NCI-H2171 (cell line): ENCODE data around the gene PDGFC.

ENCODE experiments used
- DNase-seq: peaks from one replicate; lab custom pipeline; 2025; lab: John Stamatoyannopoulos, UW

Gene PDGFC

GRCh38 chr4:156734965-156735895 lies 236.4 kb downstream of the PDGFC start:
- no peak for DNase-seq

- no peak for DNase-seq
These were observed 238.0 kb downstream of the PDGFC start for GRCh38 chr4:156733582-156733981.

GRCh38 chr4:156732634-156733033 lies 239.0 kb downstream of the PDGFC start:
- DNase-seq = no peak

- no peak for DNase-seq
These were observed 242.2 kb downstream of the PDGFC start for GRCh38 chr4:156729416-156729815.

- no peak for DNase-seq
These were observed 246.3 kb downstream of the PDGFC start for GRCh38 chr4:156725257-156725656.

GRCh38 chr4:156723951-156724668 lies 247.5 kb downstream of the PDGFC start:
- DNase-seq = no peak

GRCh38 chr4:156718226-156718625 lies 253.4 kb downstream of the PDGFC start:
- no peak for DNase-seq

GRCh38 chr4:156711193-156711590 lies 260.4 kb downstream of the PDGFC start:
- DNase-seq = no peak
